Coronary artery (tissue), 2 donors: Measurements from ENCODE around the gene PSMB7.

Experiments used
- DNase-seq: peaks from one replicate; pipeline ENCODE4 v3.0.0-alpha.2; 2017; ENCODE audit warnings: low spot score
- H3K27ac ChIP-seq, 2 donors: fragments of 200-600 bp; sonication (generic); one replicate each; pipeline ENCODE4 v1.5.1; 2016 to 2019
- H3K4me3 ChIP-seq: fragments of 200-600 bp; sonication (generic); 2 replicates; pipeline ENCODE4 v1.5.1; 2016; ENCODE audit warnings: mild to moderate bottlenecking, moderate library complexity
- TF ChIP-seq, protein P1 (sequence below): fragments of 200-600 bp; sonication (generic); IDR thresholded peaks from one replicate; pipeline ENCODE4 v1.5.1; 2019; ENCODE audit warnings: antibody characterized with exemption

Gene PSMB7

DNA sequence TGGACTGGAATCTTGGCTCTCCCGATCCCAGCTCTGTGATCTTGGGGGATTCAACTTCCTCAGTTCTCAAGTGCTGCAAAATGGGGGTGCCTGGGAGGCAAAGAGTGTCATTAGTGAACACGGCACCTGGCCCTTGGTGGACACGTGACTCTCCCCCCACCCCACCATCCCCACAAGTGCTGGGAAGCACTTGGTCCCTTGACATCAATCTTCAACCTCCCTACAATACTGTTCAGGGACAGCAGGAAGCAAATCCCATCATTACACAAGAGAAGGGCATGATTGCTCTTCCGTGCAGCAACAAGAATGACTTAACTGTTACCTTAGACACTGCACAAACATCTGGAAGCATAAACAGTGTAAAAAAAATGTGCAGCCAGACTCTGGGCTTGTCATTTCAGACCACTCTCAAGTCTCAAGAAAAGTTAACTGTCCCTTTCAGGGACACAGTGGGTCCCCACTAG is 61.4 kb downstream of the PSMB7 start:
- no peak overlapping the region for H3K4me3 ChIP-seq
- H3K27ac ChIP-seq = no peak overlapping the region
- DNase-seq = peak; percentile 43
- TF ChIP-seq, protein P1, sequence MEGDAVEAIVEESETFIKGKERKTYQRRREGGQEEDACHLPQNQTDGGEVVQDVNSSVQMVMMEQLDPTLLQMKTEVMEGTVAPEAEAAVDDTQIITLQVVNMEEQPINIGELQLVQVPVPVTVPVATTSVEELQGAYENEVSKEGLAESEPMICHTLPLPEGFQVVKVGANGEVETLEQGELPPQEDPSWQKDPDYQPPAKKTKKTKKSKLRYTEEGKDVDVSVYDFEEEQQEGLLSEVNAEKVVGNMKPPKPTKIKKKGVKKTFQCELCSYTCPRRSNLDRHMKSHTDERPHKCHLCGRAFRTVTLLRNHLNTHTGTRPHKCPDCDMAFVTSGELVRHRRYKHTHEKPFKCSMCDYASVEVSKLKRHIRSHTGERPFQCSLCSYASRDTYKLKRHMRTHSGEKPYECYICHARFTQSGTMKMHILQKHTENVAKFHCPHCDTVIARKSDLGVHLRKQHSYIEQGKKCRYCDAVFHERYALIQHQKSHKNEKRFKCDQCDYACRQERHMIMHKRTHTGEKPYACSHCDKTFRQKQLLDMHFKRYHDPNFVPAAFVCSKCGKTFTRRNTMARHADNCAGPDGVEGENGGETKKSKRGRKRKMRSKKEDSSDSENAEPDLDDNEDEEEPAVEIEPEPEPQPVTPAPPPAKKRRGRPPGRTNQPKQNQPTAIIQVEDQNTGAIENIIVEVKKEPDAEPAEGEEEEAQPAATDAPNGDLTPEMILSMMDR = no peak

DNA sequence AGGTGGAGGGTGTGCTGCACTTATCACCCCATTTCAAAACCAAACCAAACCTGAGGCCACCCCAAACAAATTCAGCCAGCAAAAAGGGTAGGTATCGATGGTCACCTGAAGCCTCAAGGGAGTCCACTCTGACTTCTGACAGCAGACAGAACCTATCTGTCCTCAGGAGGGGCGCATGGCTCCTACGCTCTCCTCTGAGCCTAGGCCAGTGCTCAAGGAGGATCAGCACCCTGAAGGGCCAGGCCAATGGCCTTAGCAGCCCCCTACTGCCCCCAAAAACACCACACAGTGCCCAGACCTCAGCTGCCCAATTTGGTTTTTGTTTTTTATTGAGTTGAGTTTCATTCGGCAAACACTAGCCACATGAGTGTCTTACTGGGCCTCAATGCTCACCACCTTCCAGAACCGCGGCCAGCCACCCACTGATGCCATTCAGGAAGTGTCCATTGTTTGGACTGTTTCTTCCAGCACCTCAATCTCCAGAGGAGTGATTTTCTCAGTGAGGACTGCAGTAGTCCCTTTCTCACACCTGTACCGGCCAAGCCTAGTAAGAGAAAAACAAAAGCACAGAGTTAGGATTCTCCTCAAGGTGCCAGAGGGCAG is 62.0 kb downstream of the PSMB7 start:
- H3K27ac ChIP-seq = no peak overlapping the region
- DNase-seq = peak; percentile 50
- TF ChIP-seq, protein P1 = no peak
- no peak overlapping the region for H3K4me3 ChIP-seq

DNA sequence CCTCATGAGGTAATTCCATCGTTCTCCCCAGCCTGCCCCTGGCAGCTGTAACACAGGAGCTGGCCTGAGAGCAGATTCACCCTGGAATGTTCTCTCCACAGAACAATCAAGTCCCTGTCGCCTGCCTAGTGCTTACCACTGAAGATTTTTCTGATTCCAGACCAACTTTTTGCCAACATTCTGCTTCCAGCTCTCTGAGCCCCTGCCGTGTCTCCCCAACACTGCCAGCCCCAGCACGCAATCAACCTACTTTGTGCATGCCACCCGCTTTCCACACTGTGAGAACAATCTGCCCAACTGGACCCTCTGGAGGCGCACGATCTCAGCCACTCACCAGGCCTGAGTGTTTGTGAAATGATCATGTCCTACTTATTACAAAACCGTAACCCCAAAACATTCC is 62.6 kb downstream of the PSMB7 start:
- TF ChIP-seq, protein P1 = no peak
- no peak overlapping the region for H3K27ac ChIP-seq
- H3K4me3 ChIP-seq = no peak overlapping the region
- peak; percentile 67 for DNase-seq

DNA sequence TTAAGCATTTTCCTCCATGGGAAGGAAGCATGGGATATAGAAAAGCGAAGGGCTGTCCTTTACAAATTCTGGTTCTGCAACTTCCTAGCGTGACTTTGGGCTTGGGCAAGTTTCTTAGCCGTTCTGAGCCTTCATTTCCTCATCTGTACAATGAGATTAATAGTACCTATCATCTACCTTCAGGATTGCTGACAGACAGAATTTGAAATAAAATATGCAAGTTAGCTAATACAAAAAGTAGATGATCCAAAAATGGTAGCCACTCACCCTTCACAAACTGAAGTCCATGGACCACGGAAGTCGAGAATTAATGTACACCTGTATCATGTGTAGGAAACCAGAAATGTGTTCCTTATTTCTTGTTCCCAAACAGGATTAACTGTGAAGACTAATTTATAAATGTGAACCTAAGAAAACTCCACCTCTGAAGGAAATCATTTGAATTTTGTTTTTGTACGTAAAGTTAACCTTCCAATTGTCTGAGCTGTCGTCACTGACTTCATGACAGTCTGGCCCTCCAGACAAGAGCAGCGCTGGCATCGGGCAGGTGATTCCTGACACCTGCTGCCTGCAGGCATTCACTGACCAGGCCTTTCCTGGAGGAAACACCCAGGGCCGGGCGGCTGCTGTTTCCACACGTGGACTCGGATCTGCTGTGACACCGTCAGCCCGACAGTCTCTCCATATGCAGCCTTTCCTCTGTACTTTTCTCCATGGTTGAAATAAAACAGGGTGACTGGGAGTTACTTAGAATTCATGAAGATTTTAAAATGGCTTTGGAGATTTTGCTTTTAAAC is 63.4 kb downstream of the PSMB7 start:
- Histone ChIP-seq H3K27ac (no peak overlapping the region), H3K4me3 (no peak overlapping the region)
- TF ChIP-seq, protein P1 = no peak
- DNase-seq = peak; percentile 59

DNA sequence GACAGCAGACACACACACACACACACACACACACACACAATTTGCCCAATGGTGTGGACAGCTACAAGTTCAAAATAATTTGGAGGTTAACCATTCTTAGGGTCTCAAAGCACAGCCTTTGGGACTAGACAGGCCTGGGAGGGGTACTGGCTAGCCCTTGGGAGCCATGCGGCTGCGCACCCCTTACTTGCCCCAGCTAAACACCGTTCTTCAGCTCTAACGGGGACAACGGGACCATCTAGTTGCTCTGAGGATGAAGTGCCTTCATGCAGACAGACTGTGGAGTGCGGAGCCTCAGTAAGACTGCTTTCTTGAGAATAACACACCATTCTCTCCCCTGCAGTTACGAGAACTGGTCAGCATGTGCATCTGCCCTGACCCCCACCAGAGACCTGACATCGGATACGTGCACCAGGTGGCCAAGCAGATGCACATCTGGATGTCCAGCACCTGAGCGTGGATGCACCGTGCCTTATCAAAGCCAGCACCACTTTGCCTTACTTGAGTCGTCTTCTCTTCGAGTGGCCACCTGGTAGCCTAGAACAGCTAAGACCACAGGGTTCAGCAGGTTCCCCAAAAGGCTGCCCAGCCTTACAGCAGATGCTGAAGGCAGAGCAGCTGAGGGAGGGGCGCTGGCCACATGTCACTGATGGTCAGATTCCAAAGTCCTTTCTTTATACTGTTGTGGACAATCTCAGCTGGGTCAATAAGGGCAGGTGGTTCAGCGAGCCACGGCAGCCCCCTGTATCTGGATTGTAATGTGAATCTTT is 64.6 kb downstream of the PSMB7 start:
- Histone ChIP-seq H3K27ac (no peak overlapping the region), H3K4me3 (no peak overlapping the region)
- TF ChIP-seq, protein P1 = no peak
- DNase-seq = peak; percentile 63

DNA sequence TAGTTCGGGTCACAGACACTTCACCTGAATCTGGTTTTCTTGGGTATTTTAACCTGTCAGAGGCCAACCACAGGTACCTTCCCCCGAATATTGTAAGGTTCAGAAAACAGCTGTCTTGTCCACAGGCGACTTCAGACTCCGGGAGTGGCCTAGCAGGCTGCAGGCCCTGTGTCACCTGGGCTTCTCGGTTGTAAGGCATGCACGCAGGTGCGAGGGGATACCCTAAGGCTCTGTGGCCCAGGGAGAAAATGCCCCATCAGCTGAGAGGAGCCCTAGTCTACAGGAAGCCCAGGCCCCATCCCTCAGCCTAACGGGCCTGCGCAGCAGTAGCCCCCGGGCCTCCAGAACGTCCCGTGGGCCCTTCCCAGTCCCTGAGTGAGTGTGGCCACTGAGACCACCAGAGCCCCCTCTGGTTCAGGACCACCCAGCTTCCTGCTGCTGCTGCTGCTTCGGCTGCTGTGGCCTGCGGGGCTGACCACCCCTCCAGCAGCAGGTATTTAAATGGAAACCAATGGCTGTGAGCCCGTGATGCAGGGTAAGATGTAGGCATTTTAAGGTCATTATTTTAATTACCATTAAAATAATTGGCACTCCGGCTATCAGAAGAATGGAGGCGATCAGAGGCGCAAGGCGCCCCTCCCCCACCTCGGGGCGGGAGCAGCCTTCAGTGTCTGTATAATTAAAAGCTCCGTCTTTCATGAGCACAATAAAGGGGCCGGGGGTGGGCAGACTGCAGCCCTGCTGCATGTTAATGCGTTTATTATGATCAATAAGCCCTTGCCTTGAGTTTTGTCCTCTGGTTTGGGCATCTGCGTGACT is 65.4 kb downstream of the PSMB7 start:
- Histone ChIP-seq H3K4me3 (no peak overlapping the region), H3K27ac (no peak overlapping the region)
- TF ChIP-seq, protein P1 = no peak
- peak; percentile 38 for DNase-seq
